ENCODE measurements around the gene RFTN2. TPM values are rescaled to one million over a fixed set of nuclear protein-coding genes. Genes with fewer than 3 reads are reported as not detected.

The RFTN2 gene
- total and polyA plus RNA-seq, 2 of the 13 experiments (the other 11 are each of a cell fraction or from before 2014, with no cell fraction given): not detected

DNA sequence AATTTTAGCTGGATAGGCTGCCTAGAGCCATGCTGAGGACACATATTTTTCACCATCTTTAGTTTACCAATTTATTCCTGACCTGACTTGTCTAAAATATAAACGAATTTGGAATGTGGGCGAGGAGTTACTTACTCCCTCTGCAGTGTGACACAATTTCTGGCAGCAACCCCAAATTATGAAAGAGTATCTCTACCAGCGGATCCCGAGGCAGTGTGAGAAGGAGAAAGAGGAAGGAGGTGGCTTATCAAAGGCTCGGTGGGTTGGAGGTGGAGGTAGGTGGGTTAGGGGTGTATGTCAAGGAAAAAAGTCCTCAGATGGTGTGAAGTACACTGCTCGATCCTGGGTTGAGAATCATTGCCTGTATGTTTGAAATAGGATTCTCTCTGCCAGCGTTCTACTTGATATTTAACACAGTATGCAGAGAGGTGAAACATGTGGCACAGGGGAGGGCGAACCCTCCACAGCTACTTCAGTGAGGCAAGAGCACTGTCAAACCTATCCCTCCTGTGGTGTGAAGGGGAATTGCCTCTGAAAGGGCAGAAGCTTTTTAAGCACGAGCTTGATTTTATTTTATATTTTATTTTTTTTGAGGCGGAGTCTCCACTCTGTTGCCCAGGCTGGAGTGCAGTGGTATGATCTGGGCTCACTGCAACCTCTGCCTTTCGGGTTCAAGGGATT, 76.0 kb downstream of the RFTN2 start (continued):
- TF ChIP-seq ZNF609 (CRISPR knock-in tag; IDR thresholded peaks at IDR 0.05; ENCODE audit: borderline replicate concordance): no peak
- TF ChIP-seq HDAC1 (CRISPR knock-in tag; IDR thresholded peaks at IDR 0.05): no peak
- no peak for TF ChIP-seq HIVEP1 (CRISPR knock-in tag; IDR thresholded peaks at IDR 0.05)
- TF ChIP-seq ZNF33B (CRISPR knock-in tag; IDR thresholded peaks at IDR 0.05): no peak
- no peak for TF ChIP-seq KLF16 (CRISPR knock-in tag; IDR thresholded peaks at IDR 0.05)
- TF ChIP-seq, protein P1, sequence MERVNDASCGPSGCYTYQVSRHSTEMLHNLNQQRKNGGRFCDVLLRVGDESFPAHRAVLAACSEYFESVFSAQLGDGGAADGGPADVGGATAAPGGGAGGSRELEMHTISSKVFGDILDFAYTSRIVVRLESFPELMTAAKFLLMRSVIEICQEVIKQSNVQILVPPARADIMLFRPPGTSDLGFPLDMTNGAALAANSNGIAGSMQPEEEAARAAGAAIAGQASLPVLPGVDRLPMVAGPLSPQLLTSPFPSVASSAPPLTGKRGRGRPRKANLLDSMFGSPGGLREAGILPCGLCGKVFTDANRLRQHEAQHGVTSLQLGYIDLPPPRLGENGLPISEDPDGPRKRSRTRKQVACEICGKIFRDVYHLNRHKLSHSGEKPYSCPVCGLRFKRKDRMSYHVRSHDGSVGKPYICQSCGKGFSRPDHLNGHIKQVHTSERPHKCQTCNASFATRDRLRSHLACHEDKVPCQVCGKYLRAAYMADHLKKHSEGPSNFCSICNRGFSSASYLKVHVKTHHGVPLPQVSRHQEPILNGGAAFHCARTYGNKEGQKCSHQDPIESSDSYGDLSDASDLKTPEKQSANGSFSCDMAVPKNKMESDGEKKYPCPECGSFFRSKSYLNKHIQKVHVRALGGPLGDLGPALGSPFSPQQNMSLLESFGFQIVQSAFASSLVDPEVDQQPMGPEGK (CRISPR knock-in tag; IDR thresholded peaks at IDR 0.05): peak; percentile 31; the same call in 1 of the 2 replicates
- TF ChIP-seq NFRKB (IDR thresholded peaks at IDR 0.05): no peak
- peak; percentile 52 for TF ChIP-seq CTCF (CRISPR knock-in tag; IDR thresholded peaks at IDR 0.05)
- TF ChIP-seq ZNF629 (CRISPR knock-in tag; conservative IDR thresholded peaks at IDR 0.05): no peak
- TF ChIP-seq, protein P2, sequence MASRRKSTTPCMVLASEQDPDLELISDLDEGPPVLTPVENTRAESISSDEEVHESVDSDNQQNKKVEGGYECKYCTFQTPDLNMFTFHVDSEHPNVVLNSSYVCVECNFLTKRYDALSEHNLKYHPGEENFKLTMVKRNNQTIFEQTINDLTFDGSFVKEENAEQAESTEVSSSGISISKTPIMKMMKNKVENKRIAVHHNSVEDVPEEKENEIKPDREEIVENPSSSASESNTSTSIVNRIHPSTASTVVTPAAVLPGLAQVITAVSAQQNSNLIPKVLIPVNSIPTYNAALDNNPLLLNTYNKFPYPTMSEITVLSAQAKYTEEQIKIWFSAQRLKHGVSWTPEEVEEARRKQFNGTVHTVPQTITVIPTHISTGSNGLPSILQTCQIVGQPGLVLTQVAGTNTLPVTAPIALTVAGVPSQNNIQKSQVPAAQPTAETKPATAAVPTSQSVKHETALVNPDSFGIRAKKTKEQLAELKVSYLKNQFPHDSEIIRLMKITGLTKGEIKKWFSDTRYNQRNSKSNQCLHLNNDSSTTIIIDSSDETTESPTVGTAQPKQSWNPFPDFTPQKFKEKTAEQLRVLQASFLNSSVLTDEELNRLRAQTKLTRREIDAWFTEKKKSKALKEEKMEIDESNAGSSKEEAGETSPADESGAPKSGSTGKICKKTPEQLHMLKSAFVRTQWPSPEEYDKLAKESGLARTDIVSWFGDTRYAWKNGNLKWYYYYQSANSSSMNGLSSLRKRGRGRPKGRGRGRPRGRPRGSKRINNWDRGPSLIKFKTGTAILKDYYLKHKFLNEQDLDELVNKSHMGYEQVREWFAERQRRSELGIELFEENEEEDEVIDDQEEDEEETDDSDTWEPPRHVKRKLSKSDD (CRISPR knock-in tag; IDR thresholded peaks at IDR 0.05; ENCODE audit: low read depth): no peak
- TF ChIP-seq MLLT10 (CRISPR knock-in tag; IDR thresholded peaks at IDR 0.05): no peak
- peak; percentile 48; the same call in 1 of the 2 replicates for TF ChIP-seq CEBPG (CRISPR knock-in tag; IDR thresholded peaks at IDR 0.05)

All from HepG2 (cell line).